Cardiac fibroblast (primary cell): ENCODE data around the gene ADGRL3.
"Not testable (repeated sequence)": the region's sequence is repeated elsewhere in the genome, so short reads cannot be mapped to it uniquely, and the experiment has no call there.

Experiments used
- DNase-seq, 2 donors: peaks; one replicate each; pipeline versions ENCODE4 v3.0.0 to v3.0.0-alpha.2; 2010; ENCODE audit warnings: low read depth in 2 of 2
- H3K4me3 ChIP-seq, 2 donors: replicated peaks in 1 of 2; 1 replicate in 1 of 2; 2 replicates in 1 of 2; pipeline ENCODE4 v1.5.1; 2011; ENCODE audit warnings: low read depth in 2 of 2, low read length in 2 of 2, mild to moderate bottlenecking in 2 of 2, moderate library complexity in 1 of 2
- TF ChIP-seq, protein P1 (sequence below): IDR thresholded peaks from one replicate; pipeline ENCODE4 v1.5.1; 2011; ENCODE audit warnings: low read depth, mild to moderate bottlenecking, low read length, inconsistent platforms

The ADGRL3 gene

DNA sequence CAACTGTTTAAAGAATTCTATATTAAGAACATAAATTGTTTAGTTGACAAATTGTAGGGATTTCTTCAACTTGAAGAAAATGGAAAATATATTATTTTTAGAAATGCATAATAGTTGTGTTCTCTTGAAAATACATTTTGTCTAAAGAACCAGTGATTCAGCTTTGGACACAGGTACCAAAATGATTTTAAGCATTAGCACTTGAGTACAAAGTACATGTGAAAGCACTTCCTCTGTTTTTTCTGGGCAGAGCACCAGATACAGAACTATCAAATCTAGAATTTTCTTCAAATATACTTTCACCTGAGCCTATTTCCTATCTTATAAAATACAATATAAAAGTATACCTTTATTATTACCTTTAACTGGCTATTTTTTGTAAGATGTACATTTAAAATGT is 539.8 kb downstream of the ADGRL3 start:
- H3K4me3 ChIP-seq, result no peak overlapping the region
- TF ChIP-seq, protein P1, sequence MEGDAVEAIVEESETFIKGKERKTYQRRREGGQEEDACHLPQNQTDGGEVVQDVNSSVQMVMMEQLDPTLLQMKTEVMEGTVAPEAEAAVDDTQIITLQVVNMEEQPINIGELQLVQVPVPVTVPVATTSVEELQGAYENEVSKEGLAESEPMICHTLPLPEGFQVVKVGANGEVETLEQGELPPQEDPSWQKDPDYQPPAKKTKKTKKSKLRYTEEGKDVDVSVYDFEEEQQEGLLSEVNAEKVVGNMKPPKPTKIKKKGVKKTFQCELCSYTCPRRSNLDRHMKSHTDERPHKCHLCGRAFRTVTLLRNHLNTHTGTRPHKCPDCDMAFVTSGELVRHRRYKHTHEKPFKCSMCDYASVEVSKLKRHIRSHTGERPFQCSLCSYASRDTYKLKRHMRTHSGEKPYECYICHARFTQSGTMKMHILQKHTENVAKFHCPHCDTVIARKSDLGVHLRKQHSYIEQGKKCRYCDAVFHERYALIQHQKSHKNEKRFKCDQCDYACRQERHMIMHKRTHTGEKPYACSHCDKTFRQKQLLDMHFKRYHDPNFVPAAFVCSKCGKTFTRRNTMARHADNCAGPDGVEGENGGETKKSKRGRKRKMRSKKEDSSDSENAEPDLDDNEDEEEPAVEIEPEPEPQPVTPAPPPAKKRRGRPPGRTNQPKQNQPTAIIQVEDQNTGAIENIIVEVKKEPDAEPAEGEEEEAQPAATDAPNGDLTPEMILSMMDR, result no peak
- no peak for DNase-seq

- H3K4me3 ChIP-seq, result no peak overlapping the region
- no peak for DNase-seq
- TF ChIP-seq, protein P1, result no peak
Measured at GRCh38 chr4:61740886-61741285, 540.8 kb downstream of the ADGRL3 start.

DNA sequence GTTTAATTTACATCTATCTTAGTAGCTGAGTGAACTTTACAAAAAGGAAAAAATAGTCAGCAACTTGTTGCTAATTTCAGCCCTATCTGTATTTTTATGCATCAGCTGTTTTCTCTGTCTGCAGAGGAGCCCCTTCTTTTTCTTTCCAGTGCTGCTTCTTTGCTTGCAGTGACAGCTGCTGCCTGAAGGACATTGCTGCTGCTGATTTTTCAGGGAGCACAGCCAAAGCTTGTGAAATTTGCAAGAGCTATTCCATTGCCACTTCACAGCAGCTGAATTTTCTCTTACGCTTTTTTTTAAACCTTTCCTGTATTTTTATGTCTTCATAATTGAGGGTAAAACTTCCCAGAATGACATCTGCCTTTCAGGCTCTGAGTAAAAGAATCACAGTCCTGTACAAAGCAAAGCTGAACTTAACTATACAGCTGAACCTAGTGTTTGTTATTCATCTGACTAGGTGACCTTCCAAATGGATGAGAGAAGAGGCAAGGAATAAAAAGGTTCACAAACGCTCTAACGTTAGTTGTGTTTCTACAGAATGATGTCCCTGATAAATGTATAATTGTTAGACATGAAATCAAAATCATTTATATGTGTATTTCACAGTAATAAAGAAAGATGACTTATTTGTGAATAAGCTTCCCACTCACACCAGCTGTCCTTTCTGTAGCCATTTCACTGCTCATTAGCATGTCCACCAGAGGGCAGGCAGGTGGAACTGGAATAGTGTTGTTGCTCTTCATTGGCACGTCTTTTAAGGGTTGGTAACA is 541.4 kb downstream of the ADGRL3 start:
- no peak overlapping the region for H3K4me3 ChIP-seq
- TF ChIP-seq, protein P1, result peak; percentile 57
- DNase-seq, result peak; percentile 33 to 58

DNA sequence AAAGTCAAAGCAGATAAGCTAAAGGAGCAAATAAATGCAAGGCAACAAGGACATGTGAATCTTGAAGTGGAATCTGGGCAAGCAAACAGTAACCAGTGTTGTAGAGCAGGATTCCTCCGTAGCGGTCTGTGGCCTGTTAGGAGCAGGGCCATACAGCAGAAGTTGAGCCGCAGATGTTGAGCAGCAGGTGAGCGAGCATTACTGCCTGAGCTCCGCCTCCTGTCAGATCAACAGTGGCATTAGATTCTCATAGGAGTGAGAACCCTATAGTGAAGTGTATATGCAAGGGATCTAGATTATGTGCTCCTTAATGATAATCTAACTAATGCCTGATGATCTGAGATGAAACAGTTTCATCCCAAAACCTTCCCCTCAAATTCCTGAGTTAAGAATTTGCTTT is 550.7 kb downstream of the ADGRL3 start:
- DNase-seq, result no peak
- TF ChIP-seq, protein P1, result no peak
- no peak overlapping the region for H3K4me3 ChIP-seq

DNA sequence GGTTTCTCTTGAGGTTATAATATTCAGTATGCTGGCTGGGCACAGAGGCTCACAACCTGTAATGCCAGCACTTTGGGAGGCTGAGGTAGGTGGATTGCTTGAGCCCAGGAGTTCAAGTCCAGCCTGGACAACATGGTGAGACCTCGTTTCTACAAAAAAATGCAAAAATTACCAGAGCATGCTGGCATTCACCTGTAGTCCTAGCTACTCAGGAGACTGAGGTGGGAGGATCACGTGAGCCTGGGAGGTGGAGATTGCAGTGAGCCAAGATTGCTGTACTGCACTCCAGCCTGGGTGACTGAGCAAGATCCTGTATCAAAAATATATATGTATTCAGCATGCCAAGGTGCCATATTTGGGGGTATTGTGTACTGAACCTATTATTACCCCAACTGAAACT is 552.5 kb downstream of the ADGRL3 start:
- no peak overlapping the region for H3K4me3 ChIP-seq
- TF ChIP-seq, protein P1, result no peak
- DNase-seq, result no peak

DNA sequence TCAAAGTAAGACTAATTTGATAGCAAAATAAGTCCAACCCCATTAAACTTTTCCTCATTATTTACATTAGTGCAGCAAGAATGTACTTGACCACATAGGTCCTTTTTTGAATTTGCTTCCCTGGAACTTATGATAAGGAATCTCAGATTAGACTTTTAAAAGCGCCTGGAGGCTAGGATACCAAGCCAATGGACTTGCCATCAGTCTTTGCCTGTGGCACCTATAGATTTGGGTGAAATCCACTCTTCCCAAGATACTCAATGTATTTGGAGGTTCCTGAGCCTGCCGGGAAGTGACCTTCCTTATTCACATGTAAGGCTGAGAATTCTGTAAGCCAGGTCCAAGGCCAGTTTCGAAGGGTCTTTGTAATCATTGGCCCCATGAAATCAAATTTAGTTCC is 553.6 kb downstream of the ADGRL3 start:
- H3K4me3 ChIP-seq, result no peak overlapping the region
- TF ChIP-seq, protein P1, result no peak
- no peak for DNase-seq

GRCh38 chr4:61756937-61757336 is 556.8 kb downstream of the ADGRL3 start:
- DNase-seq, H3K4me3 ChIP-seq: not testable (repeated sequence)

GRCh38 chr4:61757983-61758382 is 557.9 kb downstream of the ADGRL3 start:
- DNase-seq, H3K4me3 ChIP-seq: not testable (repeated sequence)

GRCh38 chr4:61758596-61758995 is 558.5 kb downstream of the ADGRL3 start:
- H3K4me3 ChIP-seq, DNase-seq: not testable (repeated sequence)

- not testable (repeated sequence) for H3K4me3 ChIP-seq
Measured at GRCh38 chr4:61759245-61759644, 559.1 kb downstream of the ADGRL3 start.

GRCh38 chr4:61759885-61760284 is 559.8 kb downstream of the ADGRL3 start:
- not testable (repeated sequence) for H3K4me3 ChIP-seq, DNase-seq

More at GRCh38 chr4:61759245-61759644, 559.1 kb downstream of the ADGRL3 start:
- not testable (repeated sequence) for DNase-seq
